ENCODE results near the gene PRRG4.

PRRG4 gene

DNA sequence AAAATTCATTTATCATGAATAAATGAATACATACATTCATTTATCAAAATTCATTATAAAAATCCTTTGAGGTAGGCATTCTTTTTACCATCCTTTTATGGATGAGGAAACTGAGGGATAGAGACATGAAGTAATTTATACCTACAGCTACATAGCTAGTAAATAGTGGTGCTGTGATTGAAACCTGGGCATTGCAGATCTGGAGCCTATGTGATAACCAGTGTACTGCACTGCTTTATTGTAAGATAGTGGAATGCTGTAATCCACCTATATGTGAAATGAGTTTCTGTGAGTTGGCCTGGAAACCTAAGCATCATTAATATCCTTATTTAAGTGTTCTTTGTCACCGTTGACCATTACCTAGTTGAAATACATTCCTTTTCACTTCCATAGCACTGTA, 67.4 kb downstream of the PRRG4 start:
- no peak overlapping the region for H3K4me3 ChIP-seq (ENCODE audit: low read length)
- no peak for DNase-seq (ENCODE audit: low read depth, low spot score)

DNA sequence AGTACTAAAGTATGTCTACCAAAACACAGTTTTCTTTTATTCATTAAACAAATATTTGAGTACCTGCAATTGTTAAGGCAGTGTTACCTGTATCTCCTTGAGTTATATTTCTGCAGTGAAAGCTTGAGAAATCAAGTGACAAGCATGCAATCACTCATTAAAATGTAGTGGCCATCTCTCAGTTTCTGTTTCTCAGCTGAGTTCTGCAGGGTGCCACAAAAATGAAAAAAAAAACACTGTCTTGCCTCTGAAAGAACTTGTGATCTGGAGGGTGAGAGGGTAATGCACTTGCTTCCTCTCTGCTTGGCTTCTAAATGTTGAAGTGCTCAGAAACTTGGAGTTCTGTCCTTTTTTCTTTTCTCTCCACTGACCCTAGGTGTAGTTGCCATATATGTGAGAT, 69.7 kb downstream of the PRRG4 start:
- DNase-seq (ENCODE audit: low read depth, low spot score) = no peak
- no peak overlapping the region for H3K4me3 ChIP-seq (ENCODE audit: low read length)

DNA sequence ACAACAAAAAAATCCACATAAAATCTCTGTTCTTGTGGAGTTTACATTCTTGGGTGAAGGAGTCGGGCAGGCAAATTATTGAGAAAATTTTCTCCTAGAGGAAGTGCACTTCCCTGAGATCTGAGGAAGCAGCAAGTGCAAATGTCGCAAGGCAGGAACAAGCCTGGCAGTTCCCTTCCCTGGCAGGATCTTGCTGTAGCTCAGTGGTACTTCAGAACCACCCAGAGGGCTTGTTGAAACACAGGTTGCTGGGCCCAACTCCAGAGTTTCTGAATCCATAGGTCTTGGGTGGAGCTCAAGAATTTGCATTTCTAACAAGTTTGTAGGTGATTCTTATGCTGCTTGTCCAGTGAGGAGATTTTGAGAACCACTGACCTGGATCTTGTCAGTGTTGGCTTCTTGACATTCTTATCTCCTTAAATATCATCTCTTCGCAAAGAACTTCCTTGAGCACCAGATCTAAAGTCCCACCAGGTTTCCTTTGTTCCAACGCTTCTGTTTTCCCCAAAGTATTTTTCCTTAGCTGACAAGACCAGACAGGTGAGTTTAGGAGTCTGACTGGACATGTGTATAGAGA, 72.5 kb downstream of the PRRG4 start:
- no peak overlapping the region for H3K4me3 ChIP-seq (ENCODE audit: low read length)
- no peak for DNase-seq (ENCODE audit: low read depth, low spot score)

DNA sequence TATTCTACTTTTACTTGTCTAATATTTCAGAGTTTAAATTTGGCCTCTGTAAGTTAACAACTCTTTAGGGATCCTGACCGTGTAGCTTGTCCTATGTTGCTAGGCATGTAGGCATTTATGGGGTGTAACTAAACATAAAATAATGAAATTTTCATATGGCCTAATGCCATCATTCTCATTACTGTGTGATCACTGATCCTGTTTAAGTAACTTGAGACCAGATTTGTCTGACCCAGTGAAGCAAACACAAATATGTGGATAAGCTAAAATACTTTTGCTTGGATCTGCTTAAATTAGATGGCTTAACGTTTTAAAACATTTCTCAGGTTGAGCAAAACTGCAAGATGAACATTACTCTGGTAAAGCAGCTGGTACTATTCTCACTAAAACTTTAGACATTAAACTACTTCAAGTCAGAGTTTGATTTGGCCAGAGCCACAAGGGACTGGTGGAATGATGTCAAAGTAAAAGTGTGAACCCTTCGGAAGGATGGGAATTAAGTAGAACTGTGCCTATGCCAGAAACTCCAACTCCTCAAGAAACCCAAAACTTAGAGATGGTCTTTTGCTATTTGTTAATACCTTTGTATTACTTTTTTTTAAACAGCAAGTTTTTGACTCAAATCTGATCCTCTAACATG, 75.4 kb downstream of the PRRG4 start:
- no peak for DNase-seq (ENCODE audit: low read depth, low spot score)
- no peak overlapping the region for H3K4me3 ChIP-seq (ENCODE audit: low read length)
